D721Med (cell line): ENCODE results near the gene ABHD17C.

Experiments used
- DNase-seq: peaks from one replicate; pipeline ENCODE4 v3.0.0; 2011; ENCODE audit warnings: low spot score; ENCODE audit not compliant: insufficient read length
- FAIRE-seq: peaks from 2 replicates; lab custom pipeline; 2011; peaks lifted over from hg19 to GRCh38; lab: Jason Lieb, UNC
- TF ChIP-seq, protein P1 (sequence below): IDR thresholded peaks from 2 replicates; pipeline ENCODE4 v1.5.1; 2012; ENCODE audit warnings: mild to moderate bottlenecking, control low read depth; ENCODE audit not compliant: insufficient read depth; ENCODE audit errors: missing control alignments

Gene ABHD17C

DNA sequence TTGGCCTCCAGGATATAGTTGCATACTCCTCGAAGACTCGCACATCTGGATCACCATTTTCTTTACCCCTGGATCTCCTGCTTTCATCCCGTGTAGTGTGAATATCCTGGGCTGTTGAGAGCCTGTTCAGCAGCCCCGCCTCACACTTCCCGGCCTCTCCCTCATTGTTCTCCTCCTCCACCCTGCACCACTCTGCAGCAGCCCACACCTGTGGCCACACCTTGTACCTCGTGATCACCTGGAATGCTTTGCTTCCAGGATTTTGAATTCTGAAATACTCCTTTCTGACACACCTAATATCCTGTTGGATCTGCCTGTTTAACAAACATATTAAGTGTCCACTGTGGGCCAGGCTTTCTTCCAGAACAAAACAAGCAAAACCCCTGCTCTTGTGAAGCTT is 14.4 kb downstream of the ABHD17C start:
- FAIRE-seq (no peak), DNase-seq (no peak)
- TF ChIP-seq, protein P1, sequence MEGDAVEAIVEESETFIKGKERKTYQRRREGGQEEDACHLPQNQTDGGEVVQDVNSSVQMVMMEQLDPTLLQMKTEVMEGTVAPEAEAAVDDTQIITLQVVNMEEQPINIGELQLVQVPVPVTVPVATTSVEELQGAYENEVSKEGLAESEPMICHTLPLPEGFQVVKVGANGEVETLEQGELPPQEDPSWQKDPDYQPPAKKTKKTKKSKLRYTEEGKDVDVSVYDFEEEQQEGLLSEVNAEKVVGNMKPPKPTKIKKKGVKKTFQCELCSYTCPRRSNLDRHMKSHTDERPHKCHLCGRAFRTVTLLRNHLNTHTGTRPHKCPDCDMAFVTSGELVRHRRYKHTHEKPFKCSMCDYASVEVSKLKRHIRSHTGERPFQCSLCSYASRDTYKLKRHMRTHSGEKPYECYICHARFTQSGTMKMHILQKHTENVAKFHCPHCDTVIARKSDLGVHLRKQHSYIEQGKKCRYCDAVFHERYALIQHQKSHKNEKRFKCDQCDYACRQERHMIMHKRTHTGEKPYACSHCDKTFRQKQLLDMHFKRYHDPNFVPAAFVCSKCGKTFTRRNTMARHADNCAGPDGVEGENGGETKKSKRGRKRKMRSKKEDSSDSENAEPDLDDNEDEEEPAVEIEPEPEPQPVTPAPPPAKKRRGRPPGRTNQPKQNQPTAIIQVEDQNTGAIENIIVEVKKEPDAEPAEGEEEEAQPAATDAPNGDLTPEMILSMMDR = no peak

DNA sequence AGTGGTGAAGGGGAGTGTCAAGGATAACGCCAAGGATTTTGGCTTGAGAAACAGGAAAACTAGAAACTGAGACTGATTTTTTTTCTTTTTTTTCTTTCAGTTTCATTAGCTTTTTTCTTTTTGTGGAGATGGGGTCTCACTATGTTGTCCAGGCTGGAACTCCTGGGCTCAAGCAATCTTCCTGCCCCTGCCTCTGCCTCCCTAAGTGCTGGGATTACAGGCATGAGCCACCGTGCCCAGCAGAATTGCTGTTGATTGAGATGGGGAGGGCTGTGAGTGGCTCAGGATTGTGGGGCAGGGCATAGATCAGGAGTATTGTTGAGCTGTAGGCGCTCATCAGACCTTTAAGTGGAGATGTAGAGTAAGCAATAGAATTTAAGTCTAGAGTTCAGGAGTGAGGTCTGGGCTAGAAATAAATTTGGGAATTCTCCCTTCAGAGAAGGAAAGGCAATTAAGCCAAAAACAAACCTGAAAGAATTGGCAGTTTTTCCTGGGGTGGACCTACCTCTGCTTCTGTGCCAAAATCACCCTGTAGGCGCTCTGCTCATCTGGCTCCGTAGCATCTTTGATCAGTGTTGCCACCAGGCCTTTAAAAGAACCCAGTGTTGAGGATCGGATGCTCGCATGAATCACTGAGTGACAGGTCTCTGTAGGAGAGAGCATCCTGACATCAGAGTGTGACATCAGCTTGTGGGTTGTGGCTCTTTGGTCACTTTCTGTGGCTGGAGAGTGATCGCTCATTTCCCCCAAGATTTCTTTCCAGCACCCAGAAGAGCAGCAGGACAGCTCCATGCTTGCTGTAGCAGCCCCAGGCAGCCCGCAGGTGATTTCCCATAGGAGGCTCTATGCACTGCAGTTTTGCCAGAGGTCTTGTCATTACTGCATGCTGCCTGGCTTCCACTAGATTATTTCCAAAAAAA is 15.8 kb downstream of the ABHD17C start:
- no peak for FAIRE-seq
- TF ChIP-seq, protein P1 = no peak
- DNase-seq = no peak

GRCh38 chr15:80711886-80712285 is 16.8 kb downstream of the ABHD17C start:
- TF ChIP-seq, protein P1 = no peak
- FAIRE-seq (no peak), DNase-seq (no peak)

- TF ChIP-seq, protein P1 = no peak
- DNase-seq = no peak
- no peak for FAIRE-seq
Observed at GRCh38 chr15:80712956-80713355, 17.8 kb downstream of the ABHD17C start.

- TF ChIP-seq, protein P1 = no peak
- no peak for FAIRE-seq
- DNase-seq = no peak
Observed at GRCh38 chr15:80721476-80721875, 26.4 kb downstream of the ABHD17C start.

GRCh38 chr15:80722811-80723210 is 27.7 kb downstream of the ABHD17C start:
- TF ChIP-seq, protein P1 = no peak
- DNase-seq (no peak), FAIRE-seq (no peak)

DNA sequence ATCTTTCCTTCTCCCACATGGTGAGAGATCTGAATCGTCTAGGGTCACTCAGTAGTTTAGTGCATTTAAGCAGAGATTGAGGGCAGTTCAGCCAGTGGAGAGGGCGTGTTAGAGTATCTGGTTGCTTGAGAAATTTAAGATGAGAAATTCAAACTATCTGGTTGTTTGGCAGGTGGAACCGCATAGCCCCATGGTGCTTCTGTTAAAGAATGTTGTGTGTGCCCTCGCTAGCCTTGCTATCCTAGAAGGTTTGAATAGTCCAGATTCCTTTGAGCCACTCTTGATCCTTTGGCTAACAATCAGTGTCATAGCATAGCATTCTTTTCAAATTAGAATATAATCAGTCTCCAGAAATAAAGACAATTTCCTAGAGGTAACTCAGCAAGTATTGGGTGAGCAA is 32.1 kb downstream of the ABHD17C start:
- FAIRE-seq = no peak
- no peak for DNase-seq

More for the DNA sequence above, 32.1 kb downstream of the ABHD17C start:
- TF ChIP-seq, protein P1 = no peak
